ENCODE measurements around the gene MAOB.

Gene MAOB

DNA sequence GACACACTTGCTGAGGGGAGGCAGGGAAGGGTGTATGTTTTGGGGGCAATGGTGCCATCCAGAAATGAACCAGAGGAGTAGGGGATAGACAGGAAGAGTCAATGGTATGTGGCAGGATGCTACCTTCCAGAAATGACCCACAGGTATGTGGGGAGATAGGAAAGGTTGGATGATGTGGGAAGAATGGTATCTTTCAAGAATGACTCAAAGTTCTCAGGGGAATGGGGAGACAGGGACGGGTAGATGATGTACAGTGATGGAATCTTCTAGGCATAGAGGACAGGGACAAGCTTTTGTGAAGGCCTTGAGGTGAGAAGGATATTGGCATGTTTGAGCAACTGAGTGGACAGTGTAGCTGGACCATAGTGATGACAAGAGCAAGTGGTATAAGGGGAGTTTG lies 161.3 kb downstream of the MAOB start:
- Mint-ChIP-seq H3K9me3 (peaks cover 35% of the 10 kb centered on the region), H3K4me3 (no peak overlapping the region), H3K27me3 (ENCODE audit: low read depth) (no peaks in the 10 kb centered on the region), H3K27ac (no peak overlapping the region), H3K36me3 (ENCODE audit: low read depth) (no peaks in the 10 kb centered on the region), H3K4me1 (no peaks in the 10 kb centered on the region)
- TF ChIP-seq, protein P1, sequence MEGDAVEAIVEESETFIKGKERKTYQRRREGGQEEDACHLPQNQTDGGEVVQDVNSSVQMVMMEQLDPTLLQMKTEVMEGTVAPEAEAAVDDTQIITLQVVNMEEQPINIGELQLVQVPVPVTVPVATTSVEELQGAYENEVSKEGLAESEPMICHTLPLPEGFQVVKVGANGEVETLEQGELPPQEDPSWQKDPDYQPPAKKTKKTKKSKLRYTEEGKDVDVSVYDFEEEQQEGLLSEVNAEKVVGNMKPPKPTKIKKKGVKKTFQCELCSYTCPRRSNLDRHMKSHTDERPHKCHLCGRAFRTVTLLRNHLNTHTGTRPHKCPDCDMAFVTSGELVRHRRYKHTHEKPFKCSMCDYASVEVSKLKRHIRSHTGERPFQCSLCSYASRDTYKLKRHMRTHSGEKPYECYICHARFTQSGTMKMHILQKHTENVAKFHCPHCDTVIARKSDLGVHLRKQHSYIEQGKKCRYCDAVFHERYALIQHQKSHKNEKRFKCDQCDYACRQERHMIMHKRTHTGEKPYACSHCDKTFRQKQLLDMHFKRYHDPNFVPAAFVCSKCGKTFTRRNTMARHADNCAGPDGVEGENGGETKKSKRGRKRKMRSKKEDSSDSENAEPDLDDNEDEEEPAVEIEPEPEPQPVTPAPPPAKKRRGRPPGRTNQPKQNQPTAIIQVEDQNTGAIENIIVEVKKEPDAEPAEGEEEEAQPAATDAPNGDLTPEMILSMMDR (IDR thresholded peaks at IDR 0.05; ENCODE audit: unreplicated experiment in 3 of 3), result no peak

DNA sequence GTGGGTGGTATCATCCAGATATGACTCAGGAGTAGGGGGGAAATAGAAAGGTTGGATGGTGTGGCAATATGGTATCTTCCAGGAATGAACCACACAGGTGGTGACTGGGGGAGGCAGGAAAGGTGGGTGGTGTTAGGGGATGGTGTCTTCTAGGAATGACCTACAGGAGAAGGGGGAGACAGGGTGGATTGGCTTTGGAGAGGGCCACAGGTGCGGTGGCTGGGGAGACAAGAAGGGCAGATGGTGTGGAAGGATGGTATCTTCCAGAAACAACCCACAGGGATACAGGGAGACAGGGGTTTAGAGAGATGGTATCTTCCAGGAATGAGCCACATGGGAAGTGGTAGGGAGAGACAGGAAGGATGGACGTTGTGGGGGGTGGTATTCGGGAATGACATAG lies 162.2 kb downstream of the MAOB start:
- TF ChIP-seq, protein P1 (IDR thresholded peaks at IDR 0.05; ENCODE audit: unreplicated experiment in 3 of 3), result no peak
- no peaks in the 10 kb centered on the region for H3K27me3 Mint-ChIP-seq (ENCODE audit: low read depth)
- peaks cover 30% of the 10 kb centered on the region for H3K9me3 Mint-ChIP-seq
- H3K4me1 Mint-ChIP-seq, result no peaks in the 10 kb centered on the region
- H3K36me3 Mint-ChIP-seq (ENCODE audit: low read depth), result no peaks in the 10 kb centered on the region
- H3K4me3 Mint-ChIP-seq, result no peak overlapping the region
- H3K27ac Mint-ChIP-seq, result no peak overlapping the region

DNA sequence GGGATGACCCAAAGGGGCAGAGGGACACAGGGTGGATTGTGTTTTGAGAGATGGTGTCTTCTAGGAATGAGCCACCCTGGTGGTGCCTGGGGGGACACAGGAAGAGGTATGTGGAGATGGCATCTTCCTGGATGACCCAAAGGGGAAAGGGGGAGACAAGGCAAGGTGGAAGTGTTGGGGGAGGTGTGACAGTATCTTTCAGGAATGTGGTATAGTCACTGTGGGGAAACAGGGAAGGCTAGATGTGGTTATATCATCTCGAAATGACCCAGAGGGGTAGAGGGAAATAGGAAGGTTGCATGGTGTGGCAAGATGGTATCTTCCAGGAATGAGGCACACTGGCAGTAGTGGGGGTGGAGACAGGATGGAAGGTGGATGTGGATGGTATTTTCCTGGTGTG lies 163.3 kb downstream of the MAOB start:
- no peaks in the 10 kb centered on the region for H3K36me3 Mint-ChIP-seq (ENCODE audit: low read depth)
- H3K9me3 Mint-ChIP-seq, result peaks cover 19% of the 10 kb centered on the region
- H3K27me3 Mint-ChIP-seq (ENCODE audit: low read depth), result no peaks in the 10 kb centered on the region
- TF ChIP-seq, protein P1 (IDR thresholded peaks at IDR 0.05; ENCODE audit: unreplicated experiment in 3 of 3), result no peak
- no peak overlapping the region for H3K27ac Mint-ChIP-seq
- H3K4me3 Mint-ChIP-seq, result no peak overlapping the region
- H3K4me1 Mint-ChIP-seq, result no peaks in the 10 kb centered on the region

DNA sequence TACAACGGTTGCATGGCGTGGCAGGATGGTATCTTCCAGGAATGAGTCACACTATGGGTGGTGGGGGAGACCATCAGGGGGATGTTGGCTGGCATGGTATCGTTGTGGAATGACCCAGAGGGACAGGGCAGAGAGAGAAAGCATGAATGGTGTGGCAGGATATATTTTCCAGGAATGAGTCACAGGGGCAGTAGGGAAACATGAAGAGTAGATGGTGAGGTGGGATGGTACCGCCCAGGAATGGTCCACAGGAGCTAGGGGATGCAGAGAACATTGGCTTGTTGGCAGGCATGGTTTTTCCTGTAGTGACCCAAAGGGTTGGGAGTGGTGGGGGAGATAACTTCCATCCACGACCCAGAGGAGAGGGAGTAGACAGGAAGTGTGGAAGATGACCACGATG lies 163.7 kb downstream of the MAOB start:
- H3K27me3 Mint-ChIP-seq (ENCODE audit: low read depth), result no peaks in the 10 kb centered on the region
- no peak overlapping the region for H3K27ac Mint-ChIP-seq
- no peaks in the 10 kb centered on the region for H3K4me1 Mint-ChIP-seq
- no peaks in the 10 kb centered on the region for H3K36me3 Mint-ChIP-seq (ENCODE audit: low read depth)
- TF ChIP-seq, protein P1 (IDR thresholded peaks at IDR 0.05; ENCODE audit: unreplicated experiment in 3 of 3), result no peak
- no peak overlapping the region for H3K4me3 Mint-ChIP-seq
- H3K9me3 Mint-ChIP-seq, result peaks cover 15% of the 10 kb centered on the region

DNA sequence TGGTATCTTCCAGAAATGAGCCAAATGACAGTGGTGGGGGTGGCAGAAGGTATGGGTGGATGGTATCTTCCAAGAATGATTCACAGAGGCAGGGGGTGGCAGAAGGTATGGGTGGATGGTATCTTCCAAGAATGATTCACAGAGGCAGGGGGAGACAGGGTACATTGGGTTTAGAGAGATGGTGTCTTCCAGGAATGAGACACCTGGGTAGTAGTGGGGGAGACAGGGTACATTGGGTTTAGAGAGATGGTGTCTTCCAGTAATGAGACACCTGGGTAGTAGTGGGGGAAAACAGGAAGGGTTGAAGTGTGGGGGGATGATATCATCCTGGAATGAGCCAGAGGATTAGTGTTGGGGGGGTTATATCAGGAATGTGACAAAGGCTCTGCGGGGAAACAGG lies 164.2 kb downstream of the MAOB start:
- no peaks in the 10 kb centered on the region for H3K36me3 Mint-ChIP-seq (ENCODE audit: low read depth)
- TF ChIP-seq, protein P1 (IDR thresholded peaks at IDR 0.05; ENCODE audit: unreplicated experiment in 3 of 3), result no peak
- no peaks in the 10 kb centered on the region for H3K27me3 Mint-ChIP-seq (ENCODE audit: low read depth)
- peaks cover 10% of the 10 kb centered on the region for H3K9me3 Mint-ChIP-seq
- H3K4me1 Mint-ChIP-seq, result no peaks in the 10 kb centered on the region
- no peak overlapping the region for H3K27ac Mint-ChIP-seq
- no peak overlapping the region for H3K4me3 Mint-ChIP-seq

DNA sequence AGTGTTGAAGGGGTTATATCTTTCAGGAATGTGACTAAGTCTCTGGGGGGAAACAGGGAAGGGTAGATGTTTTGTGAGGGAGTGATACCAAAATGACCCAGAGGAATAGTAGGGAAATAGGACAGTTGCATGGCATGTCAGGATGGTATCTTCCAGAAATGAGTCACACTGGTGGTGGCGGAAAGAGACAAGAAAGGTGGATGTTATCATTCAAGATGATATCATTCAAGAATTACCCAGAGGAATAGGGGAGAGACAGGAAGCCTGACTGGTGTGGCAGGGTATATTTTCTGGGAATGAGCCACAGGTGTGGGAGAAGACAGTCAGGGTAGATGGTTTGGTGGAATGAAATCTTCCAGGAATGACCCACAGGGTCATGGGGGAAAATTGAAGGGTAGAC lies 165.1 kb downstream of the MAOB start:
- peaks cover 3% of the 10 kb centered on the region for H3K9me3 Mint-ChIP-seq
- no peaks in the 10 kb centered on the region for H3K27me3 Mint-ChIP-seq (ENCODE audit: low read depth)
- H3K4me3 Mint-ChIP-seq, result no peak overlapping the region
- no peaks in the 10 kb centered on the region for H3K36me3 Mint-ChIP-seq (ENCODE audit: low read depth)
- TF ChIP-seq, protein P1 (IDR thresholded peaks at IDR 0.05; ENCODE audit: unreplicated experiment in 3 of 3), result no peak
- H3K27ac Mint-ChIP-seq, result no peak overlapping the region
- no peaks in the 10 kb centered on the region for H3K4me1 Mint-ChIP-seq

Data from nephron (organoid).